DND-41 (cell line): ENCODE data around the gene LEMD1.
"Not testable (repeated sequence)": the region's sequence is repeated elsewhere in the genome, so short reads cannot be mapped to it uniquely, and the experiment has no call there.

ENCODE experiments used
- CTCF ChIP-seq: IDR thresholded peaks from 2 replicates; pipeline ENCODE4 v1.5.1; 2012; ENCODE audit warnings: borderline replicate concordance, low read length, moderate library complexity, mild to moderate bottlenecking; ENCODE audit not compliant: poor library complexity, severe bottlenecking; ENCODE audit errors: extremely low read depth
- EZH2 ChIP-seq: IDR thresholded peaks from 3 replicates; pipeline ENCODE4 v1.6.1; 2012; ENCODE audit warnings: borderline replicate concordance, low read depth, mild to moderate bottlenecking, moderate library complexity, low read length, inconsistent platforms; ENCODE audit not compliant: severe bottlenecking

GRCh38 chr1:205382990-205383389 is 38.9 kb downstream of the LEMD1 start:
- not testable (repeated sequence) for TF ChIP-seq CTCF, EZH2
